AG04450 (cell line): ENCODE measurements around the gene INCENP. TPM values are rescaled to one million over a fixed set of nuclear protein-coding genes. Genes with fewer than 3 reads are reported as not detected.
A peak's percentile ranks its signal among the peaks of the same experiment; 100 is the strongest.

Experiments used
- CTCF ChIA-PET: fragments of 300-600, 350-600 bp; formaldehyde crosslinking; extraction: SDS; loops from one replicate; lab custom pipeline; 2022; ENCODE audit warnings: antibody characterized with exemption, inconsistent platforms; lab: Charles Lee
- POLR2A ChIA-PET: fragments of 350-600 bp; formaldehyde crosslinking; extraction: SDS; loops from one replicate; lab custom pipeline; 2021; ENCODE audit warnings: antibody characterized with exemption, inconsistent platforms; lab: Yijun Ruan, JAX
- DNase-seq: peaks from one replicate; pipeline ENCODE4 v3.0.0-alpha.2; 2011; ENCODE audit warnings: low read depth, low spot score
- H3K27ac ChIP-seq: one replicate; pipeline ENCODE4 v1.5.1; 2012; ENCODE audit warnings: low read depth, low read length, control low read depth
- H3K27me3 ChIP-seq: one replicate; pipeline ENCODE4 v1.6.0; 2012; ENCODE audit warnings: low read length; ENCODE audit not compliant: control insufficient read depth, insufficient read depth
- H3K4me3 ChIP-seq: 2 replicates; pipeline ENCODE4 v1.5.1; 2011; ENCODE audit warnings: mild to moderate bottlenecking, low read depth, low read length, control low read depth
- H3K9me3 ChIP-seq: 2 replicates; pipeline ENCODE4 v1.5.1; 2012; ENCODE audit warnings: low read length; ENCODE audit not compliant: control insufficient read depth, insufficient read depth
- polyA plus RNA-seq: library from polyadenylated mRNA; depleted of rRNA; stranded (reverse); fragments of >200 nt; gene quantifications from 2 replicates; pipeline ENCODE4 v1.2.3, GENCODE V29; 2011
- TF ChIP-seq, protein P1 (sequence below): IDR thresholded peaks from 2 replicates; pipeline ENCODE4 v1.5.1; 2011; ENCODE audit warnings: low read depth, low read length, control low read depth, inconsistent platforms

The INCENP gene
- polyA plus RNA-seq, 1 experiment, result 6.4 TPM

- DNase-seq, result no peak
- Histone ChIP-seq H3K27me3 (no peaks in the 10 kb centered on the region), H3K4me3 (no peak overlapping the region), H3K9me3 (no peaks in the 10 kb centered on the region), H3K27ac (peak overlapping the region; percentile 21)
- TF ChIP-seq, protein P1, sequence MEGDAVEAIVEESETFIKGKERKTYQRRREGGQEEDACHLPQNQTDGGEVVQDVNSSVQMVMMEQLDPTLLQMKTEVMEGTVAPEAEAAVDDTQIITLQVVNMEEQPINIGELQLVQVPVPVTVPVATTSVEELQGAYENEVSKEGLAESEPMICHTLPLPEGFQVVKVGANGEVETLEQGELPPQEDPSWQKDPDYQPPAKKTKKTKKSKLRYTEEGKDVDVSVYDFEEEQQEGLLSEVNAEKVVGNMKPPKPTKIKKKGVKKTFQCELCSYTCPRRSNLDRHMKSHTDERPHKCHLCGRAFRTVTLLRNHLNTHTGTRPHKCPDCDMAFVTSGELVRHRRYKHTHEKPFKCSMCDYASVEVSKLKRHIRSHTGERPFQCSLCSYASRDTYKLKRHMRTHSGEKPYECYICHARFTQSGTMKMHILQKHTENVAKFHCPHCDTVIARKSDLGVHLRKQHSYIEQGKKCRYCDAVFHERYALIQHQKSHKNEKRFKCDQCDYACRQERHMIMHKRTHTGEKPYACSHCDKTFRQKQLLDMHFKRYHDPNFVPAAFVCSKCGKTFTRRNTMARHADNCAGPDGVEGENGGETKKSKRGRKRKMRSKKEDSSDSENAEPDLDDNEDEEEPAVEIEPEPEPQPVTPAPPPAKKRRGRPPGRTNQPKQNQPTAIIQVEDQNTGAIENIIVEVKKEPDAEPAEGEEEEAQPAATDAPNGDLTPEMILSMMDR, result no peak
- ChIA-PET CTCF (interaction anchor here (0.7 to 7.2 kb wide), 27 partner anchors 12 to 362 kb away, joined by 3 to 202 read pairs (median 7); partner anchors contain the start of genes BEST1, FEN1, INCENP and MYRF), POLR2A (no interaction called here)
Measured at GRCh38 chr11:62108971-62109404, 14.8 kb upstream of the INCENP start.

GRCh38 chr11:62115085-62115694 is 8.6 kb upstream of the INCENP start:
- TF ChIP-seq, protein P1, result no peak
- no peak for DNase-seq
- H3K4me3 ChIP-seq, result no peak overlapping the region
- ChIA-PET CTCF (interaction anchor here (1.2 to 1.4 kb wide), 3 partner anchors 8 to 217 kb away, joined by 3 to 4 read pairs (median 4); partner anchors contain the start of gene INCENP), POLR2A (no interaction called here)
- no peak overlapping the region for H3K27ac ChIP-seq
- H3K9me3 ChIP-seq, result no peaks in the 10 kb centered on the region; the same call in 1 of the 2 replicates
- peaks cover 9% of the 10 kb centered on the region for H3K27me3 ChIP-seq

GRCh38 chr11:62116451-62116850 is 7.4 kb upstream of the INCENP start:
- Histone ChIP-seq H3K9me3 (no peaks in the 10 kb centered on the region; the same call in 1 of the 2 replicates), H3K27me3 (peaks cover 9% of the 10 kb centered on the region), H3K27ac (no peak overlapping the region), H3K4me3 (no peak overlapping the region)
- ChIA-PET POLR2A (no interaction called here), CTCF (interaction anchor here (1.4 kb wide), 1 partner anchor 35 kb away, joined by 4 read pairs; no protein-coding TSS in a partner anchor)
- DNase-seq, result no peak
- TF ChIP-seq, protein P1, result no peak

GRCh38 chr11:62119569-62119968 is 4.2 kb upstream of the INCENP start:
- Histone ChIP-seq H3K4me3 (no peak overlapping the region), H3K27ac (no peak overlapping the region), H3K27me3 (peaks cover 9% of the 10 kb centered on the region), H3K9me3 (peaks cover 3% of the 10 kb centered on the region)
- ChIA-PET CTCF (interaction anchor here (0.6 to 7.5 kb wide), 4 partner anchors 11 to 323 kb away, joined by 4 to 42 read pairs (median 5); no protein-coding TSS in a partner anchor), POLR2A (no interaction called here)
- no peak for DNase-seq
- TF ChIP-seq, protein P1, result no peak

- ChIA-PET CTCF (interaction anchor here (1.4 to 7.5 kb wide), 2 partner anchors 12 to 221 kb away, joined by 6 to 42 read pairs; no protein-coding TSS in a partner anchor), POLR2A (no interaction called here)
- peaks cover 7% of the 10 kb centered on the region for H3K27me3 ChIP-seq
- no peak overlapping the region for H3K27ac ChIP-seq
- TF ChIP-seq, protein P1, result no peak
- peaks cover 3% of the 10 kb centered on the region for H3K9me3 ChIP-seq
- no peak for DNase-seq
- H3K4me3 ChIP-seq, result no peak overlapping the region
Measured at GRCh38 chr11:62120001-62120400, 3.8 kb upstream of the INCENP start.
